KOPT-K1 (cell line): ENCODE measurements around the gene CCT5.
"Not testable (repeated sequence)": the region's sequence is repeated elsewhere in the genome, so short reads cannot be mapped to it uniquely, and the experiment has no call there.

Source experiments
- H3K27ac ChIP-seq: fragments of 200-600 bp; sonication (generic); 2 replicates; pipeline ENCODE4 v1.5.1; 2016; ENCODE audit warnings: antibody characterized with exemption, mild to moderate bottlenecking, low read depth, low read length; ENCODE audit not compliant: poor library complexity, severe bottlenecking
- H3K36me3 ChIP-seq: fragments of 200-600 bp; sonication (generic); 2 replicates; pipeline ENCODE4 v1.5.1; 2017; ENCODE audit warnings: antibody characterized with exemption, mild to moderate bottlenecking, low read length, moderate library complexity; ENCODE audit not compliant: insufficient read depth
- H3K9me3 ChIP-seq: fragments of 200-600 bp; sonication (generic); 2 replicates; pipeline ENCODE4 v1.5.1; 2017; ENCODE audit warnings: antibody characterized with exemption, low read length, mild to moderate bottlenecking; ENCODE audit not compliant: insufficient read depth, poor library complexity, severe bottlenecking

The CCT5 gene

DNA sequence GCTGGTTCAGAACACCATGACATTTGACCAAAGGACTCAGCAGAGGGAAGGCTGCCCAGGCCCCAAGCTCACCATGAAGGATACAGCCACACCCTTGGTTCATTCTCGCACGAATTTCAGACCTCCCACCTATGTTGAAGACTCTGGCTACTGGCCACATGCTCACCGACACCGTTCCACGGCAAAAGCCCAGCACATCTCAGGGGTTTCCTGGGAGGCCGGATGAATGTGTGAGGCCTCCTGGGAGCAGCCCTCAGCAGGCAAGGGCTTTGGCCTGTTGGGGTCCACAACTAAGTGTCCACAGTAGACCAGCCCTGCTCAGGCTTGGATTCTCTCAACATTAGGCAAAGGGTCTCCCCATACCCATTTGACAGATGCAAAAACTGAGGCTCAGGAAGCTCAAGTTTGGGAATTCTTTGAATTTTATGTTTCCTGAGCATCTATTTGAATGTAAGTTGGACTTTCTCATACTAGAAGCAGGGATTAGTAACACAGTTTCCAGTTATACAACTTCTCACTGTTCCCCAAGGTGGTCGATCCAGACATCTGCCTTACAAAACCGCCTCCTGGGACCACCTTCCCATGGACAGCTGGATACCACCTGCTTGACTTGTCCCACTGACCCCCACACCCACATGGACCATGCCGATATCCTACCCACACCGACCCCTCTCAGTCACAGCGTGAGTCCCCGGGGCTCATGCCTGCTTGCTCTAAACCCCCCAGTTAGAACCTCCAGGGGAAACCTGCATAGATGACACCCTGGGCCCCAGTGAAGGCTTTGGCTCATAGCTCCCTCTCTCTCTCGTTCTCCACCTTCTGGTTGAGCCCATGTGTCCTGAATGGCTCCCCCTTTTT is 27.9 kb downstream of the CCT5 start:
- Histone ChIP-seq H3K9me3 (peaks cover 12% of the 10 kb centered on the region), H3K27ac (no peak overlapping the region), H3K36me3 (no peaks in the 10 kb centered on the region)

DNA sequence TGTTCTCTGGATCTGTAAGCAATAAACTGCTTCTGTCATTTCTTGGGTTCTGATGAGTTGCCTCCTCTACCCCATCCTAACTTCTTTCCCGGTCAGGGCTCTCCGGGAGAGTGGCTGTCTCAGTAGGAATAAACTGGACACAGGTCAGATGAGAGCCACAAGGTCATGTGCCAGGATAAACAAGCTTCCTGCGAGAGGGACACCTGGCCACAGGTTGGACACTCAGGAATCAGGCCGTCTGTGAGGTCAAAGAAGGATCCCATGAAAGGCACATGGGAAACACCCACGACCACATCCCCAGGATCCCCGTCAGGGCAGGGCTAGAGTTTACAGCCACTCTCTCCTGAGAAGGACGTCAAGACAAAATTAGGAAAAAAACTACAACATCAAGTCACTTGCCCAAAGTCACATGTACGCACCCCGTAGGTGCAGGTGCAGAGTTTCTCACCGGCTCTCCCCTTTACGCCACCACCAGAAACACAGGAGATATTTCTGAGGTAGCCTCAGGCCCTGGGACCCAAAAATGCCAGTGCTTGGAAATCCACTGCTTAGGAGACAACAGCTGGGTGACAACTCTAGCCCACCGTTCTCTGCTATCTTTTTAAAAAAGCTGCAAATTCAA is 28.7 kb downstream of the CCT5 start:
- Histone ChIP-seq H3K27ac (no peak overlapping the region), H3K9me3 (peaks cover 6% of the 10 kb centered on the region)

DNA sequence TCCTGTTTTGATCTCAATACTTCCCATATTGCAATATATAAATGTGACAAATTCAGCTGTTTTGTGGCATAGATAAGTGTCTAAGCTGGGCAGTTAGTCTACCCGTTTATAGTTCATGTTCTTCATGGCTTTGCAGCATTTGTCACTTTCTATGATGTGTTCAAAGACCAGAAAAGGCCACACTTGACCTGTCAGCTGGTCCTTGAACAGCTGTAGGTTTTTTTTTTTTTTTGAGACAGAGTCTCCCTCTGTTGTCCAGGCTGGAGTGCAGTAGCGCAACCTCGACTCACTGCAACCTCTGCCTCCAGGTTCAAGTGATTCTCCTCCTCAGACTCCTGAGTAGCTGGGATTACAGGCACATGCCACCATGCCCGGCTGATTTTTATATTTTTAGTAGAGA is 29.2 kb downstream of the CCT5 start:
- H3K9me3 ChIP-seq = peaks cover under 1% of the 10 kb centered on the region
- no peak overlapping the region for H3K27ac ChIP-seq
- H3K36me3 ChIP-seq = no peaks in the 10 kb centered on the region

More for the DNA sequence above, 28.7 kb downstream of the CCT5 start:
- H3K36me3 ChIP-seq = no peaks in the 10 kb centered on the region

DNA sequence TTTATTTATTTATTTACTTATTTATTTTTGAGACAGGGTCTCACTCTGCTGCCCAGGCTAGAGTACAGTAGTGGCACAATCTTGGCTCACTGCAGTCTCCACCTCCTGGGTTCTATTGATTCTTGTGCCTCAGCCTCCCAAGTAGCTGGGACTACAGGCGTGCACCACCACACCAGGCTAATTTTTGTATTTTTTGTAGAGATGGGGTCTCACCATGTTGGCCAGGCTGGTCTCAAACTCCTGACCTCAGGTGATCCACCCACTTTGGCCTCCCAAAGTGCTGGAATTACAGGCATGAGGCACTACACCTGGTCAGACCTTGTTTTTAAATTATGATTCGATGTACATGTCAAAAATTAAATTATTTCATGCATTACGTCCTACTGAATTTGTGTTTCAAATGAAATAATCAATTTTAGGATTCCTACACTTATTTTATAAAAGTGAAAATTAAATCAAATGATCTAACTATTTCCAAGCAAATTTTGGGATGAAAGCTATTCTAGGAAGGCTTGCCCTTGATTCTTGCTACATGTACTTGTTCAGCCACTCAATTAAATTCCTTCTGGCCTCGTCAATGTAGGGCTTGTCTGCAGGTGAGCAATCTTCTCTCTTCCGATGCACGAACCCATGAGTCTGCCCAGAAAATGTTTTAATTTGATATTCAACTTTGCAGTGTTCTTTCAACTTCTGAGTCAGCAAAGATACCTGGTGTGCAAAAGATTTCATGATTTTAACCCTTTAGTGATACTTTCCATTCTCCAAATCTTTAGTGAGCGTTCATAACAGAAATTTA is 30.0 kb downstream of the CCT5 start:
- H3K36me3 ChIP-seq = no peaks in the 10 kb centered on the region
- no peak overlapping the region for H3K27ac ChIP-seq
- H3K9me3 ChIP-seq = no peaks in the 10 kb centered on the region

DNA sequence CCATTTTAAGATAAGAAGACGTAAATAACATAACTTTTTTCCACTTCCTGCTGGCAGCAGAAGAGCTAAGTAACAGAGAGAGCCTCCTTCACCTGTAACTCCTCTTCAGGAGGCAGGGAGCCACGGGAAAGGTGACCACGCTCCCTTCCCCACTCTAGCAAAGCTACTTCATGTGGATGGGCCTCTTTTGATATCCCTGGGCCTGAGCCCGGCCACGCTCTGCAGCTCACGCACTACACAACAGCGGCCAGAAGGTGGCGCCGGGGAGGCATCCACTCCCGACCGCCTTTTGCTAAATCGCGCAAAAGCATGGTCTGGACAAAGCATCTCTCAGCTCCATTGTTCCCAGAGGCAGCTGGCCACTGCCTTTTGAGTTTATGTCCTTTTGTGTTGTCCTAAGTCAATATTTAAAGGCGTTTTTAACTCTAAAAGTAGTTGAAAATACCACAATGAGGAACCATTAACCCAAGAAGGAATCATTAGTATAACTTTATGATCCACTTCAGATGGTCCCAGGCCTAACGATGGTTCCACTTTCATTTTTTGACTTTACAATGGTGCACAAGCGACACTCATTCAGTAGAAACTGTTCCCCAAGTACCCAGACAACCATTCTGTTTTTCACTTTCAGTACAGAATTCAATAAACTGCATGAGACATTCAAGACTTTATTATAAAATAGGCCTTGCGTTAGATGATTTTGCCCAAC is 34.0 kb downstream of the CCT5 start:
- no peaks in the 10 kb centered on the region for H3K9me3 ChIP-seq
- H3K27ac ChIP-seq = no peak overlapping the region
- H3K36me3 ChIP-seq = no peaks in the 10 kb centered on the region

DNA sequence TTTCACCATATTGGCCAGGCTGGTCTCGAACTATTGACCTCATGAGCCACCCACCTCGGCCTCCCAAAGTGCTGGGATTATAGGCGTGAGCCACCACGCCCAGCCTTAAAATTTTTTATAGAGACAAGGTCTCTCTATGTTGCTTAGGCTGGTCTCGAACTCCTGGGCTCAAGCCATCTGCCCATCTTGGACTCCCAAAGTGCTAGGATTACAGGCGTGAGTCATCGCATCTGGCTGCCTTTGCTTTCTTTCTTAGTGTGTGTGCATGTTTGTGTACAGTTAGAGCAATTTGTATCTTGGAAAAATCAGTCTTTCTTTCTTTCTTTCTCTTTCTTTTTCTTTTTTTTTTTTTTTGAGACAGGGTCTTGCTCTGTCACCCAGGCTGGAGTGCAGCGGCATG is 35.3 kb downstream of the CCT5 start:
- not testable (repeated sequence) for H3K9me3 ChIP-seq, H3K27ac ChIP-seq, H3K36me3 ChIP-seq

DNA sequence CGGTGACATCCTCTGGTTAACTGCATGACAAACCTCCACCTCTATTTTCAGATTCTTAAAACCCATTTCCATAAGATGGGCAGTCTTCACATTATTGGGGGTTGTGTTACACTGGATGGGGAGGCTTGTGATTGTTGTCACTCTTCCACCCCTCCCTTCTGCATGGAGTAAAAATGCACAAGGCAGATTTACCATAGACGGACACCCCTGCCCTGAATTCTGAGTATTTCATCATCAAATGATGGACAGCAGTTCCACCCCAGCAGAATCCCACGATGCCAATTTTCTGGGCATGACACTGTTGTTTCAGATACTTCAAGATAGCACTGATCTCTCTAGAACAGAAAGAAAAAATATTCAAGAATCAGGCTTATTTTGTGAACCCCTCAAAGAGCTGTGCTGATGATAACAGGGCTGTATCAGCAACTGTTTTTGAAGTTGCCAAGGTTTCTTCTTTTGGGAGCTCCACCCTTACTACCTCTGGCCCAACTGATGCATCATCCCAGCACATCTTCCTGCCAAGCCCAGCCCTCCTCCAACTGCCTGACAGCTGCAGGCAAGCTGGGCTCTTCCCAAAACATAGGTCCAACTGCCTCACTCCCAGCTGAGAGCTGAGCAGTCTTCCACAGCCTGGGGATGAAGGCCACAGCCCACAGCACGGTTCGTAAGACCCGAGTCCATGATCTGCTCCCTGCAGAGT is 36.2 kb downstream of the CCT5 start:
- Histone ChIP-seq H3K27ac (no peak overlapping the region), H3K36me3 (no peaks in the 10 kb centered on the region), H3K9me3 (no peaks in the 10 kb centered on the region)

DNA sequence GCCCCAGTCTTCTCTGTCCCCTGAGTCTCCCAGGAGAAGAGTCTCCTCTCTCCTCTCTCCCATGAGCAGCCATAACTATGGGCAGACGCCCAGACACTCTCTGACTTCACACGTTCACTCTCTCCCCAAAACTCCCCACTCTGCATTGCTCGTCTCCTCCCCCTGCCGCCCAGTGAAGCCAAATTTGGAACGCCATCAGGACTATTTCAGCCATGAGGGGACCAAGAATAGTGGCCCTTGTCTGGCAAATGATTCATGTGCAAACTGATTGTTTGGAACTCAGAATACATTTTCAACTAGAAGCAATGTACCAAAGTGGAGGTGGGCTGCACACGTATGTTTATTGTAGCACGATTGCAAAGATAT is 36.8 kb downstream of the CCT5 start:
- Histone ChIP-seq H3K9me3 (no peaks in the 10 kb centered on the region), H3K27ac (no peak overlapping the region), H3K36me3 (no peaks in the 10 kb centered on the region)

DNA sequence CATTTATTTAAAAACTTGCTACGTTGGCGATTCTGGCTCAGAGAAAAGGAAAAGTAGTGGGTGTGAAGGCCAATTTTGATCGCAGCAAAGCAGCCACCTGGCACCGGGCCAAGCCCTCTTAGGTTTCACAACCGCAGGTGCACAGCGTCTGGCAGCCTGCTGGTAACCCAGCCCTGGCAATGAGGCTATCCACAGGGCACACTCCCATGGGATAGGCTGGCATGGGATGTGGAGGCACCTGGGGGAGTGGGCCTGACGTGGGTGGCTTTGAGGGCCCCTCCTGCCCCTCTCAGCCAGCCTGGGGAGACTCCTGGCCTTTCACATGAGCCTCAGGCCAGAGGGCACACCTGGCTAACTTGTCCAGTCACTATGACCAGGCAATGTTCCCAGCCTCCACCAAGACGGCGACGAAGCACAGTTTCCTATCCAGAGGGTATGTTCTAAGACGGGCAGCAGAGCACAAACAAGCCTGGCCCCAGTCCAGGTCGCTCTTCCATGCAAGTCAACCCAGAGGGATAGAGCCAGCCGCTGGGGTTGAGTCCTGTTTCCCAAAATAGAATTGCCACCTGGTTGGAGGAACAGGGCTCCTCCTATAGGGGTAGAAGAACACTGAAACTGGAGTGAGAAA is 38.6 kb downstream of the CCT5 start:
- Histone ChIP-seq H3K27ac (no peak overlapping the region), H3K36me3 (no peaks in the 10 kb centered on the region), H3K9me3 (no peaks in the 10 kb centered on the region)

DNA sequence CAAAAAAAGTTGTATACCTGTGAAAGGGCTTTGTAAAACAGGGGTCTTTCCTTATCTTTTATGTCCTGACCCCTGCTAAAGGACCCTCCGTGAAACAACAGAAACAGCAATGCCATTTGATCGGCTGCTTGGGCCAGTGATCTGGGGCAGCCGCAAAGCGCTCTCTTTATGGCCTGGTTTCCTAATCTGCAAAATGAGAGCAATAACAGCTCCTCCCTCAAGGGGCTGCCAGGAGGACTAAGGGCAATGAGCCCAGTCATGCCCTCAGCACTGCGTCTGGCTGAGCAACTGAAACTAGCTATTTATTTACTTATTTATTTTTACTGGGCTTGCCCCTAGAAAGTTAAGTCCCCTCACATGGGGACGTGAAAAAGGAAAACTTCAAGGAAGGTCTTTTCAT is 39.3 kb downstream of the CCT5 start:
- no peaks in the 10 kb centered on the region for H3K36me3 ChIP-seq
- H3K27ac ChIP-seq = no peak overlapping the region
- H3K9me3 ChIP-seq = no peaks in the 10 kb centered on the region

DNA sequence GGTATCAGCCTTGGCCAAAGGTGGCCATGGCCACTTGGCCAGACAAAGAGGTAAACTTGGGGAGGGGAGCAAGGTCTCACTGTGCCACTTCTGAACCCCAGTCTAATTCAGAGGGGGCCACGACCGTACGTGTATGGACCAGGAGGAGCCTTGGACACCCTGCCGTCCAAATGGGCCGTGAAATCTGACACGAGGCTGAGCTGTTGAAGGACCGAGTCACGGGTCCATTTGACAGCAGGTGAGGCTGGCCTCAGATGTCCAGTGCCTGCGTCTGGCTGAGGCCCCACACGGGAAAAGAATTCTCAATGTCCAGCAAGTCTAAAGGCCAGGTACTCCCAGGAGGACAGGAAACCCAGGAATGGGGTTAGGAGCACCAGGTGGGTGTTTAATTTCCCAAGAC is 39.9 kb downstream of the CCT5 start:
- Histone ChIP-seq H3K9me3 (no peaks in the 10 kb centered on the region), H3K27ac (no peak overlapping the region), H3K36me3 (no peaks in the 10 kb centered on the region)

DNA sequence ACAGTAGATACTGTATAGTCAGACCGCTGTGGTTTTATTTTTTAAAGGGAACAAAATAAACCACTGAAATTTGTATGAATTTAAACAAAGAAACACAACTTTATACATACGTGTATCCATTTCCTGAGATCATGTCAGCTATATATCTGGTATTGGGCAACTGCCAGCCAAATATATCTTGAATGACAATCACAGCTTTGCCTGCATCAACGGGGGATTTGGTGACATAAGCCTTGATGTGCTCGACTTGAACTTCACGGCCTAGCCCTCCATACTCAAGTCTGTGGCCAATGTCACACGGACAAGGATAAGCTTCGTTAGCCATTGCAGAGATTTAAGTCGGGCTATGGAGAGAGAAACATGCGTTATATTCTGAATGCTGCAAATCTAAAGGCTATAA is 40.4 kb downstream of the CCT5 start:
- H3K27ac ChIP-seq = no peak overlapping the region
- no peaks in the 10 kb centered on the region for H3K36me3 ChIP-seq

DNA sequence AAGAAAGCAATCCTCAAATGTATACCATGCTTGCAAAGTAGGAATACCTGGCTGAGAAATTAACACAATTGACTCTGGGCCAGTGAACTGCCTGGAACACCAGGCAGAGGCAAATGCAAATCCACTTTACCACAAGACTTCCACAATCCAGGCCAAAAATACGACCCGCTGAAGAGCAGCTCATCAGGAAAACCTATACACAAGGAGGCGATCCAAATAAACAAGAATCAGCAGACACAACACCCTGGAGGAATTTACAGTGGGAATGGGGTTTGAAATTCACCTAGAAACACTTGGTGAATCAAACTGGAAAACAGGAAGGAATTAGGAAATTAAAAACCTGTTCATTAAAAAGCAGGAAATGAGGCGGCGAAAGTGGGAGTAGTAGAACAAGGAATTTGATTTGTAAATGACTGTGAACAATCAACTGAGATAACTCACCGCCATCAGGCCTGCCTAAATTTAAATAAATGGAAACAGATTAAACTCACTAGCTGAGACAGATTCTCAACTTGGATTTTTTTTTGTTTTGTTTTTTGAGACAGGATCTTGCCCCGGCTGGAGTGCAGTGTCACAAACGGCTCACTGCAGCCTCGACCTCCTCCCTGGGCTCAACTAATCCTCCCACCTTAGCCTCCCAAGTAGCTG is 41.7 kb downstream of the CCT5 start:
- H3K9me3 ChIP-seq = no peaks in the 10 kb centered on the region
- no peaks in the 10 kb centered on the region for H3K36me3 ChIP-seq
- H3K27ac ChIP-seq = no peak overlapping the region

More for the DNA sequence above, 40.4 kb downstream of the CCT5 start:
- no peaks in the 10 kb centered on the region for H3K9me3 ChIP-seq
